Measurements from ENCODE around the gene MUTYH.

DNA sequence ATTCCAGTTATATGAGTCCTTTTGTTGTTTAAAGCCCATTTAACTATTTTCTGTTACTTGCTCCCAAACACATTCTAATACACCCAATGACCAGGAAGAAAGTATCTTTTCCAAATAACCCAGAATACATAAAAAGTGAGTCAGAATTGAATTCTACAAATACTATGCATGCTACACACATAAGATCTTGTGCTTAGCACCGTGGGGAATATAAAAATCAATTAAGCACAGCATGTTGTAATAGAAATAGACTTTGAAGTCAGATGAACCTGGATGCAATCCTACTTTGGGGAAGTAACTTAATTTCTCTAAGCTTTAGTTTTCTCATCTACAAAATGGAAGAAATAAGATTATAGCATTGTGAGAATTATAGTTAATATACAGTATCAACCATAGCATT is 40.5 kb upstream of the MUTYH start:
- TF ChIP-seq, protein P1, sequence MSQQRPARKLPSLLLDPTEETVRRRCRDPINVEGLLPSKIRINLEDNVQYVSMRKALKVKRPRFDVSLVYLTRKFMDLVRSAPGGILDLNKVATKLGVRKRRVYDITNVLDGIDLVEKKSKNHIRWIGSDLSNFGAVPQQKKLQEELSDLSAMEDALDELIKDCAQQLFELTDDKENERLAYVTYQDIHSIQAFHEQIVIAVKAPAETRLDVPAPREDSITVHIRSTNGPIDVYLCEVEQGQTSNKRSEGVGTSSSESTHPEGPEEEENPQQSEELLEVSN (IDR thresholded peaks at IDR 0.05; ENCODE audit: borderline replicate concordance, low read depth), result no peak
- TF ChIP-seq HDAC2 (IDR thresholded peaks at IDR 0.05) (no peak), ESRRA (IDR thresholded peaks at IDR 0.05; ENCODE audit: borderline replicate concordance, low read length) (no peak), CHD4 (IDR thresholded peaks at IDR 0.05; ENCODE audit: borderline replicate concordance) (no peak), PHF8 (IDR thresholded peaks at IDR 0.05; ENCODE audit: borderline replicate concordance, low read depth) (no peak), HOXB5 (CRISPR knock-in tag; IDR thresholded peaks at IDR 0.05) (no peak)
- TF ChIP-seq, protein P2, sequence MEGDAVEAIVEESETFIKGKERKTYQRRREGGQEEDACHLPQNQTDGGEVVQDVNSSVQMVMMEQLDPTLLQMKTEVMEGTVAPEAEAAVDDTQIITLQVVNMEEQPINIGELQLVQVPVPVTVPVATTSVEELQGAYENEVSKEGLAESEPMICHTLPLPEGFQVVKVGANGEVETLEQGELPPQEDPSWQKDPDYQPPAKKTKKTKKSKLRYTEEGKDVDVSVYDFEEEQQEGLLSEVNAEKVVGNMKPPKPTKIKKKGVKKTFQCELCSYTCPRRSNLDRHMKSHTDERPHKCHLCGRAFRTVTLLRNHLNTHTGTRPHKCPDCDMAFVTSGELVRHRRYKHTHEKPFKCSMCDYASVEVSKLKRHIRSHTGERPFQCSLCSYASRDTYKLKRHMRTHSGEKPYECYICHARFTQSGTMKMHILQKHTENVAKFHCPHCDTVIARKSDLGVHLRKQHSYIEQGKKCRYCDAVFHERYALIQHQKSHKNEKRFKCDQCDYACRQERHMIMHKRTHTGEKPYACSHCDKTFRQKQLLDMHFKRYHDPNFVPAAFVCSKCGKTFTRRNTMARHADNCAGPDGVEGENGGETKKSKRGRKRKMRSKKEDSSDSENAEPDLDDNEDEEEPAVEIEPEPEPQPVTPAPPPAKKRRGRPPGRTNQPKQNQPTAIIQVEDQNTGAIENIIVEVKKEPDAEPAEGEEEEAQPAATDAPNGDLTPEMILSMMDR (IDR thresholded peaks at IDR 0.05), result no peak
- TF ChIP-seq, protein P3, sequence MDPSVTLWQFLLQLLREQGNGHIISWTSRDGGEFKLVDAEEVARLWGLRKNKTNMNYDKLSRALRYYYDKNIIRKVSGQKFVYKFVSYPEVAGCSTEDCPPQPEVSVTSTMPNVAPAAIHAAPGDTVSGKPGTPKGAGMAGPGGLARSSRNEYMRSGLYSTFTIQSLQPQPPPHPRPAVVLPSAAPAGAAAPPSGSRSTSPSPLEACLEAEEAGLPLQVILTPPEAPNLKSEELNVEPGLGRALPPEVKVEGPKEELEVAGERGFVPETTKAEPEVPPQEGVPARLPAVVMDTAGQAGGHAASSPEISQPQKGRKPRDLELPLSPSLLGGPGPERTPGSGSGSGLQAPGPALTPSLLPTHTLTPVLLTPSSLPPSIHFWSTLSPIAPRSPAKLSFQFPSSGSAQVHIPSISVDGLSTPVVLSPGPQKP (IDR thresholded peaks at IDR 0.05; ENCODE audit: low read depth, low read length), result no peak

Data from A549 (cell line).